ENCODE measurements around the gene THRA.

The THRA gene

DNA sequence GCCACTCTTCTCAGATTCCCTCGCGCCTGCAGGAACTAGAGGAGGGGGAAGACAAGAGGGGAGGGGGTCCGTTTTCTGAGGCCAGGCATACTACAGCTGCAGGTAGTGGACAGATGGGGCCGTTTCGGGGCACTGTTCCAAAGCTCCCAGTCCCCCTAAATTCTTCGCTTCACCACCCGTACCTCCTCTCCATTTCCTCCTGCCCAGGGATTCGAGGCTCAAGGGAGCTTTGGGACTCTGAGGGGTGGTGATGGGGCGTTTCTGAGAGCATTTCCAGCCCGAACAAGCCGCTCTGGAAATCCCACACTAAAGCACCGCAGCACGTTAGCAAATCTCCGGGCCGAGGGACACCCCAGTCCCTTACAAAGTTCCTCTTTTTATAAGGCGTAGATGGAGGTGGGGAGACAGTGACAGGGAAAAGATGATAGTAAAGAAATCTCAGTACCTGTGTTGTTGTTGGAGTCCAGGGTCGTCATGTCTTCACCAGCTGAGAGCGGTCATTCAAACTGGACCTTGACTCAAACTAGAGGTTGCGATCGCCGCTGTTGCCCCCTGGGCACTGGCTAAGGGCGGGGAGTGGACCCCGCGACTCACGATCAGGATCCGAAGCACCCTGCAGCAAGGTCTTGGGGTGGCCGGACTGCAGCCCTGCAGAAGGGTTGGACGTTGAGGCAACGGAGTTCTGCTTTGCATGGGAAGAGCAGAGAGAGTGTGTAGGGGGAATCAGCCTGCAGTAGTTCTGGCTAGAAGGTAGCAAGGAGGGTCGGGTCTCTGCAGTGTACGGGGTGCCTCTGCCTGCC lies 37.1 kb downstream of the THRA start:
- DNase-seq (ENCODE audit: low spot score) = no peak

DNA sequence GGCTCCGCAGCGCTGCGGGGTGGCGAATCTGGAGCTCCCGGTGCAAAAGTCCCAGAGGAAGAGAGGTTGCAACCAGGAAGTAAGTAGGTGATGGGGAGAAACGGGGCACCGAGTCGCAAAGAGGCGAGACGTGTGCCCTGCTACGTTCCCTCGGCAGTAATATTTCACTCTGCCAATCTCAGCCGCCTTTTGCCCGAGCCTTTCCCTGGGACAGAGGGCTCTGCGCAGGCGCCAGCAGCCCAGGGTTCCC lies 37.6 kb downstream of the THRA start, which contains the start of gene NR1D1:
Gene NR1D1 (minus strand): TSS at position 171 of the 250 bp plus-strand sequence. CDS start 495 bp downstream, outside the sequence.
- DNase-seq (ENCODE audit: low spot score) = no peak

DNA sequence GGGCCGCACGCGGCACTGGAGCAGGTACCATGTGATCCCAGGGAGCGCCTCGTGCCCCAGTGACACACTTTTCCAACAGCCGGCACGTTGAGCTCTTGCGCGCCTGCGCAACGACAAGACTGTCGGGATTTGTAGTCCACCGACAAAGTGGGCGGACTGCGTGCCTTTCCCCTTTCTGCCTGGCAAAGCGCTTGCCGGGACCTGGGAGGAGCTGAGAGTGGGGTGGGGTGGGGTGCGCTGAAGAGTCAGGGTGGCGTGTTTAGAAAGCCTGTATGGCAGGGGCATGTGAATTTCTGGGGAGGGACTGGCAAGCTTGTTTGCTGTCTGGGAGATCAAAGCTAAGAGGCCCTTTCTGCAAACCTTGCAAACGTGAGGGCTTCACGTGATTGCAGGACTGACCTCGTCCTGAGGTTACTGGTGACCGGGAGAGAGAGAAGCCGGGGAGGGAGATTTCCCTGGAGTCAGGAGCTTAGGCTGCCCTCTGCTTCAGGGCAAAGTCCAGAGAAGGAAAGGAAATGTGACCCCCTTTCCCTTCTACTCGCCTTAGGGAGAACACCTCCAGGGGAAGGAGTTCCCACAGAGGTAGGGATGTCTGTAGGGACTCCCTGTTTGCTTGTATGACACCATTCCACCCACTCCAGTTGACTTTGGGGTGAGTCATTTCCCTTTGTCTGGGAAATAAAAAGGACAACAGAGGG lies 38.1 kb downstream of the THRA start:
- DNase-seq (ENCODE audit: low spot score) = peak; percentile 99

DNA sequence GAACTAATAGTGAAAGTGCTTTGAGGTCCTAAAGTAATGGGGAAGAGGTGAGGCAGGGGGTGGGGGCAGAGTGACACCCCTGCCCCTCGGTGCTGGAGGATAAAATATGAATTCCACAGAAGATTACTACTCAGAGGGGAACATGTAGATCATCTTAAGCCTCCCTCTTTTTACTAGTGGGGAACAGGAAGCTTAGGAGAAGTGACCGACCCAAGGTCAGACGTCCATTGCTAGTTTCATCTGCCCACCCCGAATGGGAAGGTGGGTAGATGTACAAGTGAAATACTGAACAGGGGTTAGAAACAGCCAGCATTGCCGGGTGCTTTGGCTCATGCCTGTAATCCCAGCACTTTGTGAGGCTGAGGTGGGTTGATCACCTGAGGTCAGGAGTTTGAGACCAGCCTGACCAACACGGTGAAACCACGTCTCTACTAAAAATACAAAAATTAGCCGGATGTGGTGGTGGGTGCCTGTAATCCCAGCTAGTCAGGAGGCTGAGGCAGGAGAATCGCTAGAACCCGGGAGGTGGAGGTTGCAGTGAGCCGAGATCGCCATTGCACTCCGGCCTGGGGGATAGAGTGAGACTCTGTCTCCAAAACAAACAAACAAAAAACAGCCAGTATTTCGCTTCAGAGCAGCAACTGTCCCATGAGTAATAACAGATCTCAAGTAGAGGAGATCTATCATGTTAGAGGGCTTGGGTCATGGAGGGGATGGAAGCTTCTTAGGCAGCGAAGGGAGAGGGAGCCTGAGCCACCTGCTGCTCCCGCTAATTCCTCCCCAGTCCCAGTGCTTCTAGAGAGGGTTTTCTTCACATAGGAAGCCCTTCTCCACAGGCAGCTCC lies 38.8 kb downstream of the THRA start:
- DNase-seq (ENCODE audit: low spot score) = no peak

DNA sequence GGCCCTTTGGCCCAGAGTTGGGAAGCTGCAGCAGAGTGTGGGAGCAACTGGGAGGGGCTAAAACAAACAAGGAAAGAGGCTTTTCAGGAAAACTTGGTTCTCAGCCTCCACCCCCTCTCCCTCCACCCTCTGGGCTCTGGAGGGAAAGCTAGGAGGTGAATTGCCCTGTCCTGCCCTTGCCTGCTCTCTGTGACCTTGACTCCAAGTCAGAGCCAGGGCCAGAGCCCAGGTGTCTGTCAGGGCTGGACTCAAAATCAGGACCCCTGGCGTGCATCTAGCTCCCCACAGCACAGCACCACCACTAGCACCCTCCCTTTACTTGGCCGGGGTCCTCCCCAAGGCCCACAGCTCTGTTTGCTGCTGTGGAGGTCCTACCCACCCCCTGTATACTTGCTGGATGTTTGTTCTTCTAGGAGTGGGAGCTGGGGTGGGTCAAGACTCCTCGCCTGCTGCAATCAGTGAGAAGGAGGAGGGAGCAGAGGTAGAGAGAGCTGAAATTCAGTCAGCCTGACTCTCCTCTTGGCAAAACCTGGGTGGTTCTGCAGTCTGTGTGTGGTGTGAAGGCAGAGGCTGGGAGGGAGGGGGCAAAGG lies 40.4 kb downstream of the THRA start:
- no peak for DNase-seq (ENCODE audit: low spot score)

DNA sequence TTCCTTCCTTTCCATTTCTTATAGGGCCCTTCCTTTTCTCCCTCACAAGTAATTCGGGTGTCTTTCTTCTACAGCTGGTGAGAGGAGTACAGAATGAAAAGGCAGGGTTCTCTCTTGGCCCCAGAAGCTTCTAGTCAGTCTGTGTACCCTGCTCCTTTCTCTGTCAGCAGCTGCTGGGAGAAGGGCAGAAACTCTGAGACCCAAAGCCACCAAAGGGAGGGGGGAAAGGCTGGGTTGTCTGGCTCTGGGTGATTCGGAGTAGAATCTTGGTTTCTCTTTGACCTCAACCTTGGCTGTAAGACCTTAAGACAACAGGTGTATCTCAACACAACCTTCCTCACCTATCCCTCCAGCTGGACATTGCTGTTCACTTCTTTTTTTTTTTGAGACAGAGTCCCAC lies 40.9 kb downstream of the THRA start:
- no peak for DNase-seq (ENCODE audit: low spot score)

DNA sequence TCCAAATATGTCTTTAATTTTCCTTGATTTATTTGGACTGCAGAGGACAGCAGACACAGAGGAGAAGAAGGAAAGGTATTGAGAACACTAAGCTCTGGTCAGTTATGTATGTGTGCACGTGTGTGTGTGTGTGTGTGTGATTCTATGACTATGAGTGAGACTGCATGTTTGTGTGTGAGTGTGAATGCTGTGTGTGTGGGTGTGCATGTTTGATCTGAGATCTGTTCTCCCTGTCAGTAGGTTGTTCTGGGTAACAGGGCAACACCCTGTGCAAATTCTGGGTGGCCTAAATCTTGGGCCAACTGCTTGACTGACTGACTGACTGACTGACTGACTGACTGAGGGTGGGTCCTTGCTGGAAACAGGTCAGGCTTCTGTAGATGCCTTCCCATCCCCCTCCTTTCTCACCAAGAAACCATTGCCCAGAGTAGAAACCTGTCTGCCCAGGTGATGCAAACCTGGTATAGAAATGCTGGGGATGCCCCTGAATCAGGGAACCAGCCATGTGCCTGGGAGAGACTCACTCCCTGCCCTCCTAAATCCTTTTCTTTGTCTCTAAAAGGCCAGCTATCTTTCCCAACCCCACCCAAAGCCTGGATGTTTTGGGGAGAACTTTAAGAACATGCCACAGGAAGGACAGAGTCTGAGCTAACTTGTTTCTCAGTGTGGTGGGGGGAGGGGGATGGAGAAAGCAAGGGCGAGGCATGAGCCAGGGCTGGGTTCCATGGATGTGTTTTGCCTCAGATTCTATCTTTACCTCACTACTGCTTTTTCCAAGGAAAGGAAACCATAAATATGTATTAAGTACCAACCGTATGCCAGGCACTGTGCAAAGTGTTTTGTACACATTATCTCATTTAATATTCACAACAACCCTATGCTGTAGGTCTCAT lies 42.1 kb downstream of the THRA start:
- no peak for DNase-seq (ENCODE audit: low spot score)

DNA sequence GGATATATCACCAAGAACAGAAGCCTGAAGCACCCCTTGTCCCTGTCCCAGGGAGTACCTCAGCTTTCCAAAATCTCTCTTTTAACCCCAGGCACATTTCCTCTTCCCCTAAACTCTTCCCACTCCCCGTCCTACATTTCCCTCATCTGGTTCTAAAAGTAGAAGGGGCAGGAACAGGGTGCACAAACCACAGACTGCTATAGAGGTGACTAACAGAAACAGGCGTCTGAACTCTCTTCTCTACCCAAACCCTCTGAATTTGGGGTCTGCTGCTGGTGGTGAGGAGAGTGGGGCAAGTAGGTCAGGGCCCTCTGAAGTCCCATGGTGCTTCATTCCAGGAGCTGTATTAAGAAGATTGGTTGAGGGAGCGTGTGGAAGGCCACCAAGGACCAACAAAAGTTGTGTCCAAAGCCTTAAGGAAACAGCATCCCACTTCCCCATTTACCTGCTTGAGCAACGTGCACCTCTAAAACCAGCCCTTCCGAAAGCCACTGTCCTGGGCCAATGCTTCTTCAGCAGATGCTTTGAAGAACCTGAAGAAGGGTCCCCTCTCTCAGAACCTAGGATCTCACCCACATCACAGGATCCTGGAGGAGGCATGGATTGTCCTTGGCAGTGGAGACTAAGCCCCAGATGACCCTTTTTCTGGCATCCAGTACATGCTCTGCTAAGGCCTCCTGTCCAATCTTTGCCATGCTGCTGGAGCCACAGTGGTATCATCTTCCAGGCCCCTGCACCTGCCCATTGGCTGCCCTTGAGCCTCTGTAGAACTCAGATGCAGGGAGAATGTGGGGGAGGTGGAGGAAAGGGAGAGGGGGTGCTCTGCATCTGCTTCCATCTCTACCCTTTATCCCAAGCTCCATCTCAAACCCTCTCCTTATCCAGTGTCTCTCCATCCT lies 43.3 kb downstream of the THRA start:
- DNase-seq (ENCODE audit: low spot score) = no peak

DNA sequence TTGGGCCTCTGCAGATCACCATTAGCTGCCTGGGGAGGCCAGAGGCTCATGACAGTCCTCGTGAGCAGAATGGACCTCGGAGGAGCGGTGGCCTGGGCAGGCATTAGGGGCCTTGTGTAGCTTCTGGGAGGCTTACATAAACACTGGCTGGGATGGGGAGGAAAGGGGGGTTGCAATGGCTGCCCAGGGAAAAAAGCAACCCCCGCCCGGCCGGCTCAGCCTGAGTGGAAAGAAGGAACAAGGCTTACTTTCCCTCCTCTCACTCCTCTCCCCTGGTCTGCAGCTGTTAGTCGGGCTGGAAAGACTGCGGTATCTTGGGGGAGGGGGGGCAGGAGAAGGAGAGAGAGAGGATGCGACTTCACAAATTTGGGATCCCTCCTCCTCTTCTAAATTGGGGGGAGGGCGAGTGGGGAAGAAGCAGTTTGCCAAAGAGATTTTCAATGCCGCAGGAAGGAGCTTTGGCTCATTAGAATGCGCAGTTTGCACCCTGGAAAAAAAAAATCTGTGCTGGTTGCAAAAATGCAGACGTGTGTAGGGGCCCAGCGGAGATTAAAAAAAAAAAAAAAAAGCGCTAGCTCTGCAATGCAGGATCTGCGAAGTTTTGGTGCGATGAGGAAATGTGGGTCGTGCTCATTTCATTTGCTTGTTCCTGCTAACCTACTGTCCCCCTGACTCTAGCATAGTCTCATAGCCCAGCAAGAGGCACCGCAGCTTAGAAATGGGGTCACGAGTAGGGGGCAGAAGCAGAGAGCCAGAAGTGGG lies 44.2 kb downstream of the THRA start:
- no peak for DNase-seq (ENCODE audit: low spot score)

DNA sequence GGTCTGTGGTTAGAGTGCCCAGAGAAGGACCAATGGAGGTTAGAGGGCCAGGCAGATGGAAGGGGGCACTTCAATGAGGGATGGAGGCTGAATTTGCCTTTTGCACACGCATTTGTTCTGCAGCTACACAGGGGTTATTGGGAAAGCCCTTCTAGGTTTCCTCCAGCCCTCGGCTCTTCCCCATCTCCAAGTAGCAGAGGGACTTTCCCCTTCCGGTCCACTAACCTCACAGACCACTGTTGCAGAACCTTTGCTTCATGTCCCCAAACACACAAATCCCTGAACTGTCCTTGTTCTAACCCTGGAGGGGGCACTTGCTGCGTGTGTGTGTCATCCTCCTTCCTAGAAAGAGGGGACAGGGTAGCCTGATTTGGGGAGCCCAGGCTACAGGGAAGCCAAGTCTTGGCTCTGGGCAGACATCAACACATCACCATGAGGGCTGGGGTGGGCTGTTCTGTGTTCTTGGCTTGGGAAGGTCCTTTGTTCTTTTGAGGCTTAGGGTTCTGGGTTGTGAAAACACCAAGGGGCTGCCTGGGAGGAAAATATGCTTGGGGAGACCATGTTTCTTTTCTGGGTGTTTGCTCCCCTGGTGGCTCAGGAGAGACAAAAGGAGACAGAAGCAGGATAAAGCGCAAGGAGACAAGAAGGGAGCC lies 44.9 kb downstream of the THRA start:
- DNase-seq (ENCODE audit: low spot score) = peak; percentile 65

DNA sequence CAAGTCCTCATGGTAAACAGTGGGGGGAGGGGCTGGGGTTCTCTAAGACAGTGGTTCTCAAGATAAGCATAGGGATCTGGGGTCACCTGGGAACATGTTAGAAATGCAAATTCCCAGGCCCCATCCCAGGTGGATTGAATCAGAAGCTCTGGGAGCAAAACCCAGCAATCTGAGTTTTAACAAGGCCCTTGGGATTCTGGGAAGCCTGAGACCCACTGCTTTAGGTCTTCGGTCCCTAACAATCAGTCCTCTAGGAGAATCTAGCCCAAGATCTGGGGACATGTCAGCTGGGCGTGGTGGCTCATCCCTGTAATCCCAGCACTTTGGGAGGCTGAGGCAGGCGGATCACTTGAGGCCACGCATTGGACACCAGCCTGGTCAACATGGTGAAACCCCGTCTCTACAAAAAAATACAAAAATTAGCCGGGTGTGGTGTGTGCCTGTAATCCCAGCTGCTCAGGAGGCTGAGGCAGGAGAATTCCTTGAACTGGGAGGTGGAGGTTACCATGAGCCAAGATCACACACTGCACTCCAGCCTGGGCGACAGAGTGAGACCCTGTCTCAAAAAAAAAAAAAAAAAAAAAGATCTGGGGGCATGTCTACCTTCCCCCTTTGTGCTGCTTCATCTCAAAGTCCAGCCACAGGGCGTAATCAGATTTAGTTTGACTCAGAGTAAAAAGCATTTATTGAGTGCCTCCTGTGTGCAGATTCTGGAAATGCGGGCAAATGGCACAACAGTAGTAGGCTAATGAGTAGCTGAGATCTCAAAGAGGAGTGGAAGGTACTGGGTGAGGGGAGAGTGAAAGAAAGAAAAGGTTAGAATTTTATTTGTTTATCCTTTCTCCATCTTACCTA lies 46.4 kb downstream of the THRA start:
- no peak for DNase-seq (ENCODE audit: low spot score)

DNA sequence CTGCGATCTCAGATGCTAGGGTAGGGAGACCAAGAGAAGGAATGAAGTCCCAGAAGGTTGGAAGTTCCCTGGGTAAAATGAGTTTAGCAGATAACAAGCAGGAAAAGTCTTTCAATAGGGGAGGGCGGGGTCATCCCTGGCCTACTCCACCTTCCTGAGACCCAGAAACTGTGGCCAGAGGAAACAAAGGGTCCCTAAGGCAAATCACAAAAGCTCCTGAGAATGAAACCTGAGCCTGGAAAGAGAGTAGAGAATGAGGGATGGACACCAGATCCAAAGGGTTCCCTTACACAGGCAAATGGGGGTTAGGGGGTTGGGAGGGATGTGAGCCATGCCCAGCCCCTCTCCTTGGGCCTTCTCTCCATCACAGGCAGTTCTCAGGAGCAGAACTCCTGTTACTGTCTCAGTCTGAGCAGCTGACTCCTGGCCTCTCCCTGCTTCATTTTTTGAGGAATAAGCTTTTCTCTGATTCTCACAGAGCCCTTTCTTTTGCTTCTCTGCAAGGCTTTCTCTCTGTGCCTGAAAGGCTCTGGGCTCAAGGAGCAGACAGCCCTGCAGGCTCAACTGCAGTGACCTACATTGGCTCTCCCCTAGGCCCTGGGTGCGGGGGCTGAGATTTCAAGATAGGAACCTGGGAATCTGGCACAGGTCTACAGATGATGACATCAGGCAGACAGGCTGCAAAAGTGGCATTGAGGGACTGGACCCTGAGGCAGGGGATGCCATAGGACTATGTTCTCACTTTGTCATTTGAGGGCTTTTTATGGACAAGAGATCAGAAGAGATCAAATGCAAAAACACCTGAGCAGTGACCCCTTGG lies 47.5 kb downstream of the THRA start:
- DNase-seq (ENCODE audit: low spot score) = no peak

DNA sequence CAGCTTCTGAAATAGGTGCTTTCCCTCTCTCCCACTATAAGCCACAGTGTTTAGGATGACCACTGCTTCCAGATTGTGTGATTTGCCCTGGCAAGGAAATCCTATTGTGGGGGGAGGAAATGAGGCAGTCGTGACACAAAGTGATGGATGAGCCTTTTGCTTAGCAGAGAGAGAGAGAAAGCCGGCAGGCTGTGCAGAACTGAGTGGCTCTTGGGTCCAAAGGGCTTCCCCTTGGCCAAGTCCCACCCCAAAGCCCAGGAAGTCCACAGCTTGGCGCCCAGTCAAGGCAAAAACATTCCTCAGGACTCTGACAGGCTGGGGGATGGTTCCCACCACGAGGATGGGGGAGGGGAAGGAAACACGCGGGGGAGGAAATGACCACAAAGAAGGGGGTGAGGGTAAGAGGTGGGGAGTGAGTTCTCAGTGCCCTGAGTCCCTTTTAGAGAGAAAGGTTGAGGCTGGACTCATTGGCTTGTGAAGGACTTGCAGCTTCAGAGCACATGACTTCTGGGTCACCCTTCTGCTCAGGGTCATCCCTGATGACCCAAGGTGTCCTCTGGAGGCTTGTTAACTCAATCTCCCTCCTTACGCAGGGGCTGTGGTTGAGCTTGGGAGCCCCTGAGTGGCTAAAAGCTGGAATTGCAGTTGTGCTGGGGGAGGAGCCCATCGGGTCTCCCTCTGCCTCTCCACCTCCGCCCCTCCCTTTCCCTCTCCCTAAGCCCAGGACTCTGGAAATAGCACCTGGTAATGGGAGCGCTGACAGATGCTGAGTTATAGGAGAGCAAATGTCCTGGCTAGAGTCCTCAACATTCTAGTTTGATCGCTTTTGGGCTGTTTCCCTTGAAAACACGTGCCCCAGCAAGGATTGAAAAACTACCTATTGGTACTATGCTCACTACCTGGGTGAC lies 48.7 kb downstream of the THRA start:
- DNase-seq (ENCODE audit: low spot score) = peak; percentile 92

DNA sequence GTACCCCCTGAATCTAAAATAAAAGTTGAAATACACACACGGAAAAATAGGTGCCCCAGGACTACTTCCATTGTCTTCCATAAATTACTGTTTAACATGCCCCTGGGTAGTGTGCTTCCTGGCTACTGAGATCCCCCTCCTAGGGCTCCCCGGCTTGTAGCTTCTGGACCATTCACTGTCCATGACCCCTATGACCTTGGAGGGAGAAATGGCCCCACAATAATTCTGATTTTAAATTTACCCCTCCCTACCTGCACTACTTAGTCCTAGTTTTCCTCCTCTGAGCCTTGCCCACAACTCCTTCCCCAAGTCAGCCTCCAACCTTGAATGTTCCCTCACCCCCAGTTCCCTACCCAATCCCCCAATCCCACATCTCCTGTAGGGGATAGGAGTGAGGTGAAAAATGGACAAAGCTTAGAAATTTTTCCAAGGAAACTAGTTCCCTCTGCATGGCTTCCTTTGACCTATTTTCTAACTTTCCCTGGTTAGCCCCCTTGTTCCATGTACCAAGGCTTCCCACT lies 49.5 kb downstream of the THRA start:
- no peak for DNase-seq (ENCODE audit: low spot score)

DNA sequence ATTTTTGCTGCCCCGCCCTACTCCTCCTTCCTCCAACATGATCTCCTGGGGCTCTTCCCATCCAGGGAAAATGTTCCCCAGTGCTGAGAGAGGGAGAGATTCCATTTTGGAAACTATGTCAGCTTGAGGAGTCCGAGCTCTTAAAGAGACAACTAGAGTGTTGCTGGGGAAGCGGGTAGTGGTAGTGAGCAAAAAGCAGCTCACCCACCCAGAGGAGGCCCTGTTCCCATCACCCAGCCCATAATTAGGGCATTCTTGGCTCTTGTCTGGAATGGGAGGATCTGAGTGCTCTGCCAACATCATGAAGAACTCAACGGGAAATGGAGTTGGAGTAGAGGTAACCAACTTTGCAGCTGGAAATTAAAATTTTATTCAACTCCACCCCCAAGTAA lies 49.9 kb downstream of the THRA start:
- no peak for DNase-seq (ENCODE audit: low spot score)

Measured in kidney tubule cell (primary cell).